ENCODE data around the gene PON2. TPM values are rescaled to one million over a fixed set of nuclear protein-coding genes. Genes with fewer than 3 reads are reported as not detected.

PON2 gene
- polyA plus RNA-seq, 1 of the 3 experiments (the other 2 are of a cell fraction), result 125 TPM

DNA sequence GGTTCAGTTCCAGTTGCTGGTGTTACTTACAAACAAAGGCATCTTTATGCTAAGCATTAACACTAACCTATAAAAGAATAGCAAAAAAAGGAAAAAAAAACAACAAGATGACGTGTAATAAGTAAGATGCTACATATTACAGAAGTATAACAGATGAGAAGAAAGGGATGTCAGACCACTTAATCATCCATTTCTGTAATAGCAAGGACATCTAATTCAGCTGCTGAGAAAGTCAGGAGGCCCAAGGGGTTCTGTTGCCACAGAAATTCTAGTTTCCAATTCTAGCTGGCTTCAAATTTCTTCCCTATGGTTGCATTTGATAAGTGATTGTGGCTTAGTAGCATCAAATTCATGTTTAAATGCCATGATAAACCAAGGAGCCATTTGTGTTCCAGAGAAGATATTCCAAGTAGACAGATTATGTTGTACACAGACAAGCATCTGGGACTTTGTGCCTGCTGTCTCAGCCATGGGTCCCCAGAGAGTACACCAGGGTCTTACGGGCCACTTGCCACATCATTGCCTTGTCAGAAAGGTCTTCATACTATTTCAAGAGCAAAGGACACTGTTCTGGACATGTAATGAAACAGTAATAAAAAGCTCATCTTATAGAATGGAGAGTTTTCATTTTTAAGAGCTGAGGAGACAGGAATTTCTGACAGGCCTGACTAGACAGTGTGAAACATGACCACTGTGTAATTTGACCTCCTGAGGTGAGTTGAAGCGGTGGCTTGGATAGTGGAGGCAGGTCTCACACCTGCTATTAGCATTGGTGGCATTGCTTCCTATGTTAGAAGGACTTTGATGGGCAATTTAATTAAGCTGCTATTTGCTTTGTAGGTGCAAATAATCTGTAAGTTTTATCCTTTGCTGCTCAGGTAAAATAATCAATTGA is 46.7 kb upstream of the PON2 start:
- H3K9me3 ChIP-seq, result no peaks in the 10 kb centered on the region
- H3K4me1 ChIP-seq (ENCODE audit: control insufficient read depth in 1 of 2, insufficient read depth in 2 of 2, low read depth in 1 of 2, low read length in 1 of 2), result peaks cover 0 to 6% of the 10 kb centered on the region in 2 experiments; a peak in 2 of 4 replicates
- no peak overlapping the region for H3K27ac ChIP-seq (ENCODE audit: low read depth in 2 of 2, low read length in 1 of 2)
- H3K4me2 ChIP-seq, result no peak overlapping the region
- CTCF ChIA-PET, result interaction anchor here (0.8 to 4.4 kb wide), 7 partner anchors 19 to 1860 kb away, joined by 3 to 26 read pairs (median 3); no protein-coding TSS in a partner anchor
- TF ChIP-seq MEF2A (IDR thresholded peaks at IDR 0.05; ENCODE audit: borderline replicate concordance, low read depth) (no peak), USF1 (IDR thresholded peaks at IDR 0.05; ENCODE audit: borderline replicate concordance, low read depth) (no peak), TEAD4 (IDR thresholded peaks at IDR 0.05; ENCODE audit: borderline replicate concordance, insufficient read depth) (no peak), FOXJ3 (CRISPR knock-in tag; IDR thresholded peaks at IDR 0.05) (no peak), MXI1 (IDR thresholded peaks at IDR 0.05; ENCODE audit: low read depth, low read length) (no peak), RXRA (IDR thresholded peaks at IDR 0.05; ENCODE audit: borderline replicate concordance, low read depth) (no peak), NRF1 (IDR thresholded peaks at IDR 0.05; ENCODE audit: low read depth, low read length) (no peak), SMC3 (IDR thresholded peaks at IDR 0.05; ENCODE audit: low read depth, low read length) (no peak), TCF12 (IDR thresholded peaks at IDR 0.05) (no peak), SIN3A (IDR thresholded peaks at IDR 0.05; ENCODE audit: borderline replicate concordance, low read depth, low read length) (no peak), JUND (IDR thresholded peaks at IDR 0.05) (no peak), FOSL2 (IDR thresholded peaks at IDR 0.05; ENCODE audit: borderline replicate concordance, low read depth) (no peak), RAD21 (IDR thresholded peaks at IDR 0.05; ENCODE audit: low read length) (no peak)
- TF ChIP-seq, protein P1, sequence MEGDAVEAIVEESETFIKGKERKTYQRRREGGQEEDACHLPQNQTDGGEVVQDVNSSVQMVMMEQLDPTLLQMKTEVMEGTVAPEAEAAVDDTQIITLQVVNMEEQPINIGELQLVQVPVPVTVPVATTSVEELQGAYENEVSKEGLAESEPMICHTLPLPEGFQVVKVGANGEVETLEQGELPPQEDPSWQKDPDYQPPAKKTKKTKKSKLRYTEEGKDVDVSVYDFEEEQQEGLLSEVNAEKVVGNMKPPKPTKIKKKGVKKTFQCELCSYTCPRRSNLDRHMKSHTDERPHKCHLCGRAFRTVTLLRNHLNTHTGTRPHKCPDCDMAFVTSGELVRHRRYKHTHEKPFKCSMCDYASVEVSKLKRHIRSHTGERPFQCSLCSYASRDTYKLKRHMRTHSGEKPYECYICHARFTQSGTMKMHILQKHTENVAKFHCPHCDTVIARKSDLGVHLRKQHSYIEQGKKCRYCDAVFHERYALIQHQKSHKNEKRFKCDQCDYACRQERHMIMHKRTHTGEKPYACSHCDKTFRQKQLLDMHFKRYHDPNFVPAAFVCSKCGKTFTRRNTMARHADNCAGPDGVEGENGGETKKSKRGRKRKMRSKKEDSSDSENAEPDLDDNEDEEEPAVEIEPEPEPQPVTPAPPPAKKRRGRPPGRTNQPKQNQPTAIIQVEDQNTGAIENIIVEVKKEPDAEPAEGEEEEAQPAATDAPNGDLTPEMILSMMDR (IDR thresholded peaks at IDR 0.05), result no peak
- TF ChIP-seq, protein P2, sequence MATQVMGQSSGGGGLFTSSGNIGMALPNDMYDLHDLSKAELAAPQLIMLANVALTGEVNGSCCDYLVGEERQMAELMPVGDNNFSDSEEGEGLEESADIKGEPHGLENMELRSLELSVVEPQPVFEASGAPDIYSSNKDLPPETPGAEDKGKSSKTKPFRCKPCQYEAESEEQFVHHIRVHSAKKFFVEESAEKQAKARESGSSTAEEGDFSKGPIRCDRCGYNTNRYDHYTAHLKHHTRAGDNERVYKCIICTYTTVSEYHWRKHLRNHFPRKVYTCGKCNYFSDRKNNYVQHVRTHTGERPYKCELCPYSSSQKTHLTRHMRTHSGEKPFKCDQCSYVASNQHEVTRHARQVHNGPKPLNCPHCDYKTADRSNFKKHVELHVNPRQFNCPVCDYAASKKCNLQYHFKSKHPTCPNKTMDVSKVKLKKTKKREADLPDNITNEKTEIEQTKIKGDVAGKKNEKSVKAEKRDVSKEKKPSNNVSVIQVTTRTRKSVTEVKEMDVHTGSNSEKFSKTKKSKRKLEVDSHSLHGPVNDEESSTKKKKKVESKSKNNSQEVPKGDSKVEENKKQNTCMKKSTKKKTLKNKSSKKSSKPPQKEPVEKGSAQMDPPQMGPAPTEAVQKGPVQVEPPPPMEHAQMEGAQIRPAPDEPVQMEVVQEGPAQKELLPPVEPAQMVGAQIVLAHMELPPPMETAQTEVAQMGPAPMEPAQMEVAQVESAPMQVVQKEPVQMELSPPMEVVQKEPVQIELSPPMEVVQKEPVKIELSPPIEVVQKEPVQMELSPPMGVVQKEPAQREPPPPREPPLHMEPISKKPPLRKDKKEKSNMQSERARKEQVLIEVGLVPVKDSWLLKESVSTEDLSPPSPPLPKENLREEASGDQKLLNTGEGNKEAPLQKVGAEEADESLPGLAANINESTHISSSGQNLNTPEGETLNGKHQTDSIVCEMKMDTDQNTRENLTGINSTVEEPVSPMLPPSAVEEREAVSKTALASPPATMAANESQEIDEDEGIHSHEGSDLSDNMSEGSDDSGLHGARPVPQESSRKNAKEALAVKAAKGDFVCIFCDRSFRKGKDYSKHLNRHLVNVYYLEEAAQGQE (IDR thresholded peaks at IDR 0.05; ENCODE audit: low read depth, low read length), result no peak
- WGBS (ENCODE audit: low lambda C conversion rate), result 65% methylated on average over 3 of the region's 3 CpGs
- H2AFZ ChIP-seq (ENCODE audit: low read depth), result no peak overlapping the region
- no peak overlapping the region for H3K9ac ChIP-seq
- H3K79me2 ChIP-seq (ENCODE audit: insufficient read depth), result no peaks in the 10 kb centered on the region
- no peak for DNase-seq
- no peaks in the 10 kb centered on the region for H3K27me3 ChIP-seq (ENCODE audit: insufficient read depth)
- POLR2A ChIA-PET, result no interaction called here
- H4K20me1 ChIP-seq (ENCODE audit: insufficient read depth), result no peaks in the 10 kb centered on the region
- H3F3A ChIP-seq (replicated peaks; ENCODE audit: insufficient read depth), result no peaks in the 10 kb centered on the region
- H3K4me3 ChIP-seq (ENCODE audit: low read depth in 2 of 2, low read length in 1 of 2), result no peak overlapping the region
- no peaks in the 10 kb centered on the region for H3K9me2 ChIP-seq
- no peaks in the 10 kb centered on the region for H3K36me3 ChIP-seq (replicated peaks in 1 of 2; ENCODE audit: control insufficient read depth in 1 of 2, insufficient read depth in 2 of 2, low read length in 1 of 2)
